ENCODE results near the gene GLRB.

GRCh38 chr4:157072002-157072401 is 3.9 kb upstream of the GLRB start:
- TF ChIP-seq CTCF (IDR thresholded peaks at IDR 0.05): no peak
- TF ChIP-seq POLR2A (IDR thresholded peaks at IDR 0.05): no peak

All from testis (tissue), 2 donors.